Ishikawa (cell line): Measurements from ENCODE around the gene FOXO3.

ENCODE experiments used
- CEBPB ChIP-seq: IDR thresholded peaks from 2 replicates; pipeline ENCODE4 v1.6.1; 2012
- CREB1 ChIP-seq: IDR thresholded peaks from 2 replicates; pipeline ENCODE4 v1.6.1; 2012; ENCODE audit warnings: low read depth
- EGR1 ChIP-seq: IDR thresholded peaks from 2 replicates; pipeline ENCODE4 v1.6.1; 2012
- EP300 ChIP-seq: IDR thresholded peaks from 2 replicates; pipeline ENCODE4 v1.6.1; 2012; ENCODE audit warnings: borderline replicate concordance
- FOXM1 ChIP-seq: IDR thresholded peaks from 2 replicates; pipeline ENCODE4 v1.6.1; 2012; ENCODE audit warnings: low read depth, borderline replicate concordance
- MAX ChIP-seq: IDR thresholded peaks from 2 replicates; pipeline ENCODE4 v1.6.1; 2012
- NFIC ChIP-seq: IDR thresholded peaks from 2 replicates; pipeline ENCODE4 v1.6.1; 2012
- RAD21 ChIP-seq: IDR thresholded peaks from 2 replicates; pipeline ENCODE4 v1.6.1; 2012; ENCODE audit warnings: low read depth
- REST ChIP-seq: IDR thresholded peaks from 2 replicates; pipeline ENCODE4 v1.6.1; 2012; ENCODE audit warnings: low read depth, mild to moderate bottlenecking
- TAF1 ChIP-seq: IDR thresholded peaks from 2 replicates; pipeline ENCODE4 v1.6.1; 2012; ENCODE audit warnings: low read depth, mild to moderate bottlenecking
- TCF12 ChIP-seq: IDR thresholded peaks from 2 replicates; pipeline ENCODE4 v1.6.1; 2012; ENCODE audit warnings: low read depth
- TEAD4 ChIP-seq: IDR thresholded peaks from 2 replicates; pipeline ENCODE4 v1.6.1; 2012
- YY1 ChIP-seq: IDR thresholded peaks from 2 replicates; pipeline ENCODE4 v1.6.1; 2012; ENCODE audit warnings: low read depth
- ZBTB7A ChIP-seq: IDR thresholded peaks from 2 replicates; pipeline ENCODE4 v1.6.1; 2012; ENCODE audit warnings: low read depth
- TF ChIP-seq, protein P1 (sequence below): IDR thresholded peaks from 2 replicates; pipeline ENCODE4 v1.6.1; 2012

Gene FOXO3

GRCh38 chr6:108598305-108598863 lies 37.7 kb downstream of the FOXO3 start:
- TF ChIP-seq YY1 = no peak
- TF ChIP-seq CREB1 = no peak
- no peak for TF ChIP-seq MAX

DNA sequence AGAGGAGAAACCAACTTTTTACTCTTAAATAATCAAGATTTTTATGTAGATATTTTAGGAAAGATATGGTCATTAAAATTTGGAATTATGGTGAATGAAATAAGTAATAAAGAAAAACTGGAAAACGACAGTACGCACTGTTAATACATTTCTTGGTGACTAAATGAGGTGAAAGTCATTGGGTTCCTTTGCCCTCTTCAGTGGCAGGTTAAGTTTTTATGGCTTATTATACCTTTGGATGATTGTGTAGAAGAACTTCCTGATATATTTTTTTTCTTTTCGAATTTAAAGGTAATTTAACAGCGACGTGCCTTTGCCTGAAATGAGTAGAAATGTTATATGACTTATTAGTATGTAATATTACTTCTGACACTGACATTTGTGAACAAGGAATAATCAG lies 43.4 kb downstream of the FOXO3 start:
- TF ChIP-seq RAD21 (no peak), YY1 (no peak), CEBPB (no peak), EGR1 (no peak), ZBTB7A (no peak), NFIC (no peak), TEAD4 (no peak), MAX (no peak), TCF12 (no peak), TAF1 (no peak), EP300 (no peak), FOXM1 (no peak), CREB1 (no peak)
- TF ChIP-seq, protein P1, sequence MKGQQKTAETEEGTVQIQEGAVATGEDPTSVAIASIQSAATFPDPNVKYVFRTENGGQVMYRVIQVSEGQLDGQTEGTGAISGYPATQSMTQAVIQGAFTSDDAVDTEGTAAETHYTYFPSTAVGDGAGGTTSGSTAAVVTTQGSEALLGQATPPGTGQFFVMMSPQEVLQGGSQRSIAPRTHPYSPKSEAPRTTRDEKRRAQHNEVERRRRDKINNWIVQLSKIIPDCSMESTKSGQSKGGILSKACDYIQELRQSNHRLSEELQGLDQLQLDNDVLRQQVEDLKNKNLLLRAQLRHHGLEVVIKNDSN = no peak

GRCh38 chr6:108606250-108606690 lies 45.6 kb downstream of the FOXO3 start:
- no peak for TF ChIP-seq TCF12
- no peak for TF ChIP-seq TEAD4
- TF ChIP-seq TAF1 = no peak
- TF ChIP-seq ZBTB7A = no peak
- TF ChIP-seq EP300 = no peak
- TF ChIP-seq NFIC = no peak
- TF ChIP-seq, protein P1 = no peak
- no peak for TF ChIP-seq MAX

- TF ChIP-seq CEBPB = no peak
- TF ChIP-seq YY1 = no peak
- no peak for TF ChIP-seq TCF12
- TF ChIP-seq, protein P1 = no peak
- TF ChIP-seq EP300 = no peak
- no peak for TF ChIP-seq MAX
- TF ChIP-seq REST = no peak
- no peak for TF ChIP-seq TEAD4
- TF ChIP-seq RAD21 = no peak
- no peak for TF ChIP-seq NFIC
- no peak for TF ChIP-seq CREB1
- no peak for TF ChIP-seq EGR1
Measured at GRCh38 chr6:108608453-108609275, 47.9 kb downstream of the FOXO3 start.

- TF ChIP-seq TCF12 (no peak), NFIC (no peak), ZBTB7A (no peak), REST (no peak), RAD21 (no peak), YY1 (no peak), MAX (no peak)
- TF ChIP-seq, protein P1 = no peak
Measured at GRCh38 chr6:108609276-108609769, 48.6 kb downstream of the FOXO3 start.
